ENCODE measurements around the gene CDKL4. TPM values are rescaled to one million over a fixed set of nuclear protein-coding genes. Genes with fewer than 3 reads are reported as not detected.

CDKL4 gene
- total RNA-seq, 2 donors from 2014 or later, result 0.24 TPM; not detected in 1

DNA sequence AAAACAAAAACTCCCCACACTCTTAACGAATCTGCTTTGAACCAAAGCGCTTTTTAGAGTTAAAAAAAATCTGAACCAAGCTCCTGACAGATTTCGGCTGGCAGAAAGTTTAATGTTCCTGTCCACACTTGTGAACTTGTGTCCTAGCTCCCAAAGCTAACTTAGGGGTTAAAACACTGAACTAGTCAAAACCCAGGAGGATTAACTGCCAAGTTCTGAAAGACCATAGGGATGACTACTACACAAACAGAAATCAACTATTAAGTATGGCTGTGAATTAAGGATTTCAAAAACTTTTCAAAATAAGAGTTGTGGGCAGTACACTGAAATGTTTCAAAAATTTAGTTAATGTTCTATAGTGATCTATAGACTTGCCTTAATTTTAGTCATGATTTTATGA, 26.2 kb upstream of the CDKL4 start:
- H3K27me3 ChIP-seq (ENCODE audit: control insufficient read depth, insufficient read depth, low read length, poor library complexity, severe bottlenecking), result no peaks in the 10 kb centered on the region
- no peaks in the 10 kb centered on the region for H3K9me3 ChIP-seq (ENCODE audit: control insufficient read depth, low read length)
- no peak overlapping the region for H3K27ac Mint-ChIP-seq
- TF ChIP-seq CTCF (conservative IDR thresholded peaks at IDR 0.05), result no peak
- no peak for DNase-seq
- no peak overlapping the region for H3K4me3 ChIP-seq (ENCODE audit: low read length)
- 77 to 92% methylated on average over 3 of the region's 3 CpGs for WGBS, 2 experiments (ENCODE audit: insufficient coverage in 1 of 2, insufficient read length in 1 of 2)
- H3K36me3 ChIP-seq (ENCODE audit: control insufficient read depth, insufficient read depth, low read length), result peaks cover 54% of the 10 kb centered on the region
- H3K4me3 Mint-ChIP-seq, result no peak overlapping the region
- peaks cover 14% of the 10 kb centered on the region for H3K36me3 Mint-ChIP-seq (ENCODE audit: low read depth)
- H3K27me3 Mint-ChIP-seq (ENCODE audit: insufficient read depth), result no peaks in the 10 kb centered on the region
- H3K9me3 Mint-ChIP-seq, result no peaks in the 10 kb centered on the region
- H3K4me1 Mint-ChIP-seq, result no peaks in the 10 kb centered on the region
- H3K4me1 ChIP-seq (ENCODE audit: control insufficient read depth, insufficient read depth, low read length), result no peaks in the 10 kb centered on the region
- no peak overlapping the region for H3K27ac ChIP-seq (ENCODE audit: low read depth, low read length)
- H3K9ac ChIP-seq (ENCODE audit: extremely low read depth, low read length, poor library complexity, severe bottlenecking), result no peak overlapping the region

DNA sequence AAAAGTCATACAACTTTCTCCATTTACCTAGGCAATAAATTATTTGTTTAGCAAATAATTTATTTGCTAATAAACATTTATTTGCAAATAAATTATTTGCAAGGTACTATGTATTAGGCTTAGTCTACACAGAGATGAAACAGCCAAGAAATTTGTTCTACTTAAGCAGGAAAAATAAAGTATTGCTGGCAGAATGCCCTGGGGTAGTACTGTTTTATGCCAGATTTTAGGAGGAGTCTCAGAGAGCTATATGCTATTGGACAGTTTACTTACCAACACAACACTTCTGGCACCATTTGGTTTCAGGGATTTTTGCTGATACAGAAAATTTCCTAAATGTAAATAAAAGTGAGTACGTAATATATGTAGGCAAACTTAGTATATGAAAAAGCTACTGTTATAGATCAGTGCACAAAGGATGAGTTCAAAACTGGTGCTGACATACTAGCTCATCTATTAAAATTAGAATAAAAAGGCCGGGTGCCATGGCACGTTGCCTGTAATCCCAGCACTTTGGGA, 23.2 kb upstream of the CDKL4 start:
- no peaks in the 10 kb centered on the region for H3K27me3 ChIP-seq (ENCODE audit: control insufficient read depth, insufficient read depth, low read length, poor library complexity, severe bottlenecking)
- H3K36me3 Mint-ChIP-seq (ENCODE audit: low read depth), result peaks cover 20% of the 10 kb centered on the region
- no peak overlapping the region for H3K9ac ChIP-seq (ENCODE audit: extremely low read depth, low read length, poor library complexity, severe bottlenecking)
- H3K9me3 ChIP-seq (ENCODE audit: control insufficient read depth, low read length), result no peaks in the 10 kb centered on the region
- no peaks in the 10 kb centered on the region for H3K27me3 Mint-ChIP-seq (ENCODE audit: insufficient read depth)
- no peak overlapping the region for H3K27ac Mint-ChIP-seq
- H3K4me1 Mint-ChIP-seq, result no peaks in the 10 kb centered on the region
- no peak overlapping the region for H3K4me3 ChIP-seq (ENCODE audit: low read length)
- WGBS, 2 experiments (ENCODE audit: insufficient coverage in 1 of 2, insufficient read length in 1 of 2), result 90 to 97% methylated on average over 3 of the region's 3 CpGs
- no peak for TF ChIP-seq CTCF (conservative IDR thresholded peaks at IDR 0.05)
- H3K9me3 Mint-ChIP-seq, result no peaks in the 10 kb centered on the region
- no peaks in the 10 kb centered on the region for H3K4me1 ChIP-seq (ENCODE audit: control insufficient read depth, insufficient read depth, low read length)
- no peak overlapping the region for H3K27ac ChIP-seq (ENCODE audit: low read depth, low read length)
- H3K4me3 Mint-ChIP-seq, result no peak overlapping the region
- peaks cover 58% of the 10 kb centered on the region for H3K36me3 ChIP-seq (ENCODE audit: control insufficient read depth, insufficient read depth, low read length)
- DNase-seq, result no peak

DNA sequence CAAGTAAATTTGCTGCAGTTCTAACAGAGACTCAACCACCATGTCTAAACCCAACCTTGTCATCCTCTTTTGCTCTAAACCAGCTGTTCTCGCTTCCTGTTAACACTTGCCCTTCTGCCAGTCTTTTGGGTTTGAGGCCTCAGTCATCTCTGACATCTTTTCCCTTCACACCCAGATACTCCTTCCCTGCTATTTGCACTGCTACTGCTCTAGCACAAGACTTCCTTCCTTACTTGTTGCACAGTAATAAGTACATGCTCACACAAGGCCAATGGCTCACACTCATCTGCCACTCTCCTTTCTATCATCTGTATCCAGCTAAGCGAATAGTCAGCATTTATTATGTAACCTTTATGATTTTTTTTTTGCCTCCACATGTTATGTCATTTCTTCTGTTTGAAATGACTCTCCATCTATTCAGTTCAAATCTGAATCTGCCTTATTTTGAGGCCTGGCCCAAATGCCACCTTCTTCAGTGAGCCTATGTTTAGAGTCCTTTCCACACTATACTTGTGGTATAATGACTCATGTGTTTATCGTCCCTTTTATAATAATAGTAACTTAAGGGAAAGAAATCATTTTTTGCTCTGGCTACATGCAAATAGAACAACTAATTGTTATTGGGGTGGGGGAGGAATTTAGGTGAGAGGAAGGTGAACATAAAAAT, 22.5 kb upstream of the CDKL4 start:
- Mint-ChIP-seq H3K36me3 (ENCODE audit: low read depth) (peaks cover 20% of the 10 kb centered on the region), H3K4me1 (no peaks in the 10 kb centered on the region), H3K4me3 (no peak overlapping the region), H3K27ac (no peak overlapping the region), H3K27me3 (ENCODE audit: insufficient read depth) (no peaks in the 10 kb centered on the region), H3K9me3 (no peaks in the 10 kb centered on the region)
- Histone ChIP-seq H3K4me3 (ENCODE audit: low read length) (no peak overlapping the region), H3K4me1 (ENCODE audit: control insufficient read depth, insufficient read depth, low read length) (no peaks in the 10 kb centered on the region), H3K36me3 (ENCODE audit: control insufficient read depth, insufficient read depth, low read length) (peaks cover 52% of the 10 kb centered on the region), H3K27ac (ENCODE audit: low read depth, low read length) (no peak overlapping the region), H3K9ac (ENCODE audit: extremely low read depth, low read length, poor library complexity, severe bottlenecking) (no peak overlapping the region), H3K9me3 (ENCODE audit: control insufficient read depth, low read length) (no peaks in the 10 kb centered on the region), H3K27me3 (ENCODE audit: control insufficient read depth, insufficient read depth, low read length, poor library complexity, severe bottlenecking) (no peaks in the 10 kb centered on the region)
- no peak for TF ChIP-seq CTCF (conservative IDR thresholded peaks at IDR 0.05)
- no peak for DNase-seq
- WGBS, 2 experiments (ENCODE audit: insufficient coverage in 1 of 2, insufficient read length in 1 of 2), result 99 to 100% methylated on average over 1 to 3 of the region's 3 CpGs
